Suprapubic skin (tissue), 3 donors: ENCODE data around the gene ADGRB3.

Experiments
- CTCF ChIP-seq, 2 donors: fragments of 200-600 bp in 1 of 2; fragments of 450-650 bp in 1 of 2; sonication (generic) in 1 of 2; IDR thresholded peaks; one replicate each; pipeline ENCODE4 v1.5.1; 2016 to 2019; ENCODE audit warnings: antibody characterized with exemption in 2 of 2, mild to moderate bottlenecking in 1 of 2, moderate library complexity in 1 of 2
- EP300 ChIP-seq: sonication (generic); formaldehyde crosslinking; IDR thresholded peaks from one replicate; pipeline ENCODE4 v1.6.1; 2017; ENCODE audit warnings: antibody characterized with exemption

GRCh38 chr6:69370763-69371162, 735.7 kb downstream of the ADGRB3 start:
- TF ChIP-seq CTCF (IDR thresholded peaks at IDR 0.05) (no peak), EP300 (no peak)
